GF-D8 (cell line): ENCODE results near the gene TMEM156.
"Not testable (repeated sequence)": the region's sequence is repeated elsewhere in the genome, so short reads cannot be mapped to it uniquely, and the experiment has no call there.

Source experiments
- DNase-seq: peaks from one replicate; lab custom pipeline; 2025; lab: John Stamatoyannopoulos, UW

Gene TMEM156

DNA sequence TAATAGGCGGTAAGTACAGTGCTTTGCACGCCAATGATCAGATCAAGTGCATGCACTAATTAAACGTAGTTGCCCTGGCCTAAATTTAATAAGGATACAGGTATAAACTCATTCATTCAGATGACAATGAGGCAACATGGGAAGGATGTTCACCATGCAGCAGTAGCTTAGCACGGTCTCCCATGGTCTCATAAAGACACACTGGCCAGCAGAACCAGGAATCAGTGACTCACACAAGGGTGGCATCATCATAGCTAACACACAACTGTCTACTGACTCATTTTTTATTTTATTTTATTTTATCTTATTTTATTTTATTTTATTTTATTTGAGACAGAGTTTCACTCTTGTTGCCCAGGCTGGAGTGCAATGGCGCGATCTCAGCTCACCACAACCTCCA lies 42.7 kb downstream of the TMEM156 start:
- DNase-seq, result no peak

DNA sequence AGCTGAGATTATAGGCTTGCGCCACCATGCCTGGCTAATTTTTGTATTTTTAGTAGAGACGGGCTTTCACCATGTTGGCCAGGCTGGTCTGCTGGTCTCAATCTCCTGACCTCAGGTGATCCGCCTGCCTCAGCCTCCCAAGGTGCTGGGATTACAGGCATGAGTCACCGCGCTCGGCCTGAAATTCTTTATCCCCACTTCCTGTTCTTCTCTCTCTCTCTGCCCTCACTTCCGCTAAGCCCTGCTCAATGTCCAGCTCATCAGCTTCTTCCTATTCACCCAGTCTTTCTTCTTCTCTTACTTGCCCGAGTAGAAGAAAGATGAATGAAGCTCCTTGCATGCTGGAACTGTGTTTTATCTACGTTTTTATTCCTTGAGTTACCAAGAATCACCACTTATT lies 43.9 kb downstream of the TMEM156 start:
- not testable (repeated sequence) for DNase-seq

DNA sequence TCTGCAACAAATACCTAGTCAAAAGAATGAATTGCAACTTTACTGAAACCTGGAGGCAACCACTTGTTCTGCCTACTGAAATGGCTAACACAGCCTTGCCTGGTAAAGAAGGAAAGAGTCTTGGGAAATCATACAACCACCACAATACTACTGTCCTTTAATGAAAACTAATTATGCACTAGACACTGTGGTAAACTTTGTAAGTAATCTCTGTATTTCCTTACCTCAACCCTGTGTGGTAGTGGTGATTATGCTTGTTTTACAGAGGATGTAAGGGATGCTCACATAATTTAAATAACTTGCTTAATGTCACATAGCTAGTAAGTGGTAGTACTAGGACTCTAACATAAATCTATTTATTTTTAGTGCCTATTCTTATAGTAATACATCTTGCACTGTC lies 44.7 kb downstream of the TMEM156 start:
- DNase-seq, result no peak

DNA sequence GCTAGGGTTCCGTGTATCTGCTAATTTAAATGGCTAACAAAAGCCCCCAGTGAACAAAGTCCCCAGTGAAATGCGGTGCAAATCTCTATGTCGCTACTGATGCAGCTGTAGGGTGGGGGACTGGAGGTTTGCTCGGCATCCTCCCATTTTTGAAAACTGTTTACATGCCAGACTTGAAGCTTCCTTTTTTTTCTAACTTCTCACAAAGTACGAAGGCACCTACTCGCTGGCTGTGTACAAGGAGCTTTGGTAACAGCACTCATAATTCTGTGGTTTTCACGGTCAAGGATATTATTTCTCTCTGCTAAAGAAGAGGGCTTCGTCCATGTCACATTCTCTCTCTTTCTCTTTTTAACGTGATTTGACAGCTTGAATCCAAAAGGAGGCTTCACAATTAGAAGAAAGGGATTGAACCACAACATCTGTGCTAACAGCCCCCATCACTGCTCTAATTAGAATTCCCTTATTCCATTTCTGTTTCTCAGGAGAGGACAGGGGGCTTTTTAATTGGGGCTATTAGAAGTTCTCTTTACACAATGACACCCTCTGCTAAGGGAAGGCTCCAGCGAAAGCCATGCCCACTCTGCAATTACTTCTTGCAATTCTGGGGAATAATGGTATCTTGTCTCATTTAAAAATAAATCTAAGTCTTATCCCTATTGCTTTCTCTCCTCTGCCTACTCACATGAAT lies 46.7 kb downstream of the TMEM156 start:
- no peak for DNase-seq

DNA sequence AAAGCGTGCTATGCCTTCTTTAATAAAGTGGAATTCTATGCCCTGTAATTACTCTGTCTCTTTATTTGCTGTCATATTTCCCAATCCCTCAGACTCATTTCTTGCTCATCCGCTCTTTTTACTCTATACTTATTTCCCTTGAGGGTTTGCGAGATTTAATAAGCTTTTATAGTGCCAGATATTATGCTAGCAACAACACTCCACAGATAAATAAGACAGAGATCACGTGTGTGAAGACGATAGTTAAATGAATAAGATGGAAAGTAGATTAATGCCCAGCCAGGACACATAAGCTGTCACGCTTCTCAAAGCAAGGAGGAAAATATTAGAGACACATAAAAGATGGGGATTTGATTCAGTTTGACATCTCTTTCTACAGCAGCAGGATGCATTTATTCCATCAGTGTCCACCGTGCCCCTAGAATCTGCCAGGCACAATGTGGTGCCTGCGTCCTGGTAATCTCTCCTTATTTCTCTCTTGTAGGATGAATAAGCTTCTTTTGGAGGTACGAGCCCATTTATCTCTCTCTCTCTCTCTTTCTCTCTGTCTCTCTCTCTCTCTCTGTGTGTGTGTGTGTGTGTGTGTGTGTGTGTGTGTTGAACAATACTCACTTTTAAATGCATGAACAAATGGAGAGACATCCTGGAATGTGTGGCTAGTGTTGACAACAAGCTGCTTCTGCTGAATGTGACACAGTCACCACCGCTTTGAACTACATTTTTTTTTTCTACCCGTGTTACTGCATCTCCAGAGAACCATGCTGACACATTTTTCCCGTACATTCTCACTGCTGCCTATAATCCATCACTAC lies 48.2 kb downstream of the TMEM156 start:
- no peak for DNase-seq

DNA sequence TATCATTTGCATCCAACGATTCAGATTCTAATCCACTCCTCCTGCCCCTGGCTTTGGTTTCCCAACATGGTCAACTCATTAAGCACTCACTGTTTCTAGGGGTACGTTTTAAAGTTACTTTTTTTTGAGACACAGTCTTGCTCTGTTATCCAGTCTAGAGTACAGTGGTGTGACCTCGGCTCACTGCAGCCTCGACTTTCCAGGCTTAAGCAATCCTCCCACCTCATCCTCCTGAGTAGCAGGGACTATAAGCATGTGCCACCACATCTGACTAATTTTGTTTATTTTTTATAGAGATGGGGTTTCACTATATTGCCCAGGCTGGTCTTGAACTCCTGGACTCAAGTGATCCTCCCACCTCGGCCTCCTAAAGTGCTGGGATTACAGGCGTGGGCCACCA lies 48.9 kb downstream of the TMEM156 start:
- no peak for DNase-seq

DNA sequence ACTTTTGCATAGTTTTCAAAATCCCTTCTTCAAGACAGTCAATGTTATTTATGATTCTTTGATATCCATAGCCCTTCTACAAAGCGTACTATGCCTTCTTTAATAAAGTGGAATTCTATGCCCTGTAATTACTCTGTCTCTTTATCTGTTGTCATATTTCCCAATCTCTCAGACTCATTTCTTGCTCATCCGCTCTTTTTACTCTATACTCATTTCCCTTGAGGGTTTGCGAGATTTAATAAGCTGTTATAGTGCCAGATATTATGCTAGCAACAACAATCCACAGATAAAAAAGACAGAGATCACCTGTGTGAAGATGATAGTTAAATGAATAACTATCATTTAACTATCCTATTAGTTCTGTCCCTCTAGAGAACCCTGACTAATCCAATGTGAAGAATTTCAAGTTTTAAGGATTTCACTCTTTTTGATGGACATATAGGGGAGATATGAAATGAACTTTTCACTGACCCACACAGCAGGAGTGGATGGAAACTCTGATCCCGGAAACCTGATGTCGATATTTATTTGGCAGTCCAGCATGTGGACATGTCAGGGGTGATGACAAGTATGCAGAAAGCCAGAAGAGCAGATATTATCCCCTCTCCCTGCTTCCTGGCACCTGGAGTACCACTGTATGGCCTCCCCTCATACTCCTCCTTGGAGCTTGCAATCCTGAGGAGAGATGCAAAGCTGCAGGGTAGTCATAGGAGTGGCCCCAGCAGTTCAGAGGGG lies 49.7 kb downstream of the TMEM156 start:
- DNase-seq, result no peak

DNA sequence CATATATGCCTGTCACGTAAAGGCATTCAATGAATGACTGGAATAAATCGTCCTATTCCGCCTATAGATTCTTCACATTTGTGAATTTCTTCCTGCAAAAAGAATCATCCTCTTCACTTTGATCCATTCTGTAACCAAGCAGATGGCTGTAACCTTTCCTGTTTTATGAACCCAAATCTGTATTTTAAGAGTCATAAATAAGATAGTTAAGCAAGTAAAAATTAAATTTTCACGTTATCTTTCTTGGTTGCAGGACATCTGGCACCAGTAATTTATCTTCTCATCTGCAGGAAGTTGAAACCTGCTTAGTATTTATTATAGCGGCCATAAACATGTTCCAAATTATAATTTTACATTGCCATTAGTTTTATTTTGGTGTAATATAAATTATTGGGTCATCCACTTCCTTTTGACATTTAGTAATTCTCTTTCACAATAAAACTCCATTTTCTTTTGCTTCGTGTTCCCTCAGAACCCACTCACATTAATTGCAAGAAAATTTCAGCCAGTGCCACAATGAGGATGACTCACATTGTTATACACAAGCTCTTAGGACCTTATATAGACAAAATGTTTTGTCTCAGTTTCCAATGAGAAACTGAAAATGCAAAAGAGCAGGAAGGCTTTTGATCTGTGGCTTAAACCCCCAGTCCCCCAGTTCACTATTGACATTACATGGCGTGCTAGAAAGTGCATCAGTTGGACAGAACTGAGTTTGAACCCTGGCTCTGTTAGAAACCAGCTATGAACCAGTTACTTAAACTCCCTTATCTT lies 51.1 kb downstream of the TMEM156 start:
- no peak for DNase-seq

DNA sequence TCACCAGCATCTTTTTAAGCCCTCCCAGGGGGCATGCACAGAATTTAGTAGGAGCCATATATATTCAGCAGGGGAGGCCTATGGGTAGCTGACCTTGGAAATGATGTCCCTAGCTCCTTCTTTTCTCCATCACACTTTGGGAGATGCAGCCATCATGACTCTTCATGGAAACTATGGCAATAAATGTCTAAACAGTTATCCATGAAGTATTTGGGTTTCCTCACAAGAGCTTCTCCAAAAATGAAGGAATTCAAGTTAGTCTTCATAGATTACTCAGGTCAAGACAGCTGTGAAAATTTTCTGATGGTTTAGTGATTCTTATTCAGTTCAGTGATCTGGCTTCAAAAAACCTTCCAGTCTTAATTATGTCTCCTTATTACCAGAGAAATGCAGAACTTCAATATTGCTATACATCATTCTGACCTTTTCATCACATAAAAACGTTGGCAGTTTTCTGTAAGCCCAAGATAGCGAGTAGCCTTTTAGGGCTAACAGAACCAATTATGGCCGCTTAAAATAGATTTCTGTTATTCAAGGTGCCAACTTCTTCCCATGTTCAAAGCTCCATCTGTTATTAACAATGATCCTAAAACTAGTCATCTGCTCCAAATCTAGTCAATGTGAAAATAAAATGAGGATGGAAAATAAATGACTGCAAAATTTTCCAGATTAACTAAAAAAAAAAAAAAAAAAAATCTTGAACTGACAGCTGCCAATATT lies 52.5 kb downstream of the TMEM156 start:
- no peak for DNase-seq

DNA sequence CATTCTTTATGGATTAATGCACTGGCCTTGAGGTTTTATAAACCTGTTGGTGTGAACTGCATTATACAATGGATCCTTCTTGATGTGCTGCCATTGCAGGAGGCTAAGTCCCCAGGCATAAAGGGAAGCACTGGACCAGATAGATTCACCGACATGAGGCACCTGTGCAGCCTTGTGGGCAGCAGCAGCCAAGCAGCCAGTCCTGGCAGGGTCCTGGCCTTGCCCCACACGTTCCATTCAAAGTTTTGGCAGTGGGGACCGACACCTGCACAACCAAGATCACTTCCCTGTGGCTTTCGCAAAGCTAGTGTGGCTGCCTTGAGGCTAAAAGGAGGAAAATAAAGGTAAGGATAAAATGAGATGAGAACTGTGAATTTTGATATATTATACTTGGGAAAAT lies 53.1 kb downstream of the TMEM156 start:
- DNase-seq, result no peak

DNA sequence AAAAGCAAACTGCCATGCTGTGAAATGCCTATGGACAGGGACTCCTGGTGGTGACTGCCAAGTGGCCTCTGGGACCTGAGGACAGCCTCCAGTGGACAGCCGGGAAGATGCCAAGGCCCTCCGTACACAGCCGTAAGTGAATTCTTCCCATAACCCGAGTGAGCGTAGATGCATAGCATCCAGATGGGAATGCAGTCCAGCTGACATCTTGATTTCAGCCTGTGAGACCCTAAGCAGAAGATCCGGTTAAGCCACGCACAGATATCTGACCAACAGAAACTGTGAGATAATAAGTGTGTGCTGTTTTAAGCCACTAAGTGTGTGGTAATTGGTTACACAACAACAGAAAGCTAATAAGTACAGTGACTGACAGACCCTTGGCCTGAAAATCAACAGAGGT lies 55.9 kb downstream of the TMEM156 start:
- no peak for DNase-seq

DNA sequence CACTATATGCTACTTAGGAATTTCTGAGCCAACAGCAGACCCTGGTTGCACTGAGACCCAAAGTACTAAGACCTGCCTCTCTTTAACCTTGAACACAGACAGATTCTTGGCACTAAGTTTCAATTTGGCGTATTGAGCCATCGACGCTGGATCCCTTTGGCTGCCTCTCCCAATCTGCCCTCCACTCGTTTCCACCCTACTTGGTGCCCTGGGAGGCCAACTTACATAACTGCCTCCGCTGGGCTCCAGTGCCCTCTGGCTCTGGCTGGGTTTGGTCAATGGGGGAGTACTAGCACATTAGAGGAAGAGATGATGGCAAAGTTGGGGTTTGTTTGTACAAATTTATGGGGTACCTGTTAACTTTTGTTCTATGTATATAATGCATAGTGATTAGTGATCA lies 63.5 kb downstream of the TMEM156 start:
- DNase-seq, result no peak

DNA sequence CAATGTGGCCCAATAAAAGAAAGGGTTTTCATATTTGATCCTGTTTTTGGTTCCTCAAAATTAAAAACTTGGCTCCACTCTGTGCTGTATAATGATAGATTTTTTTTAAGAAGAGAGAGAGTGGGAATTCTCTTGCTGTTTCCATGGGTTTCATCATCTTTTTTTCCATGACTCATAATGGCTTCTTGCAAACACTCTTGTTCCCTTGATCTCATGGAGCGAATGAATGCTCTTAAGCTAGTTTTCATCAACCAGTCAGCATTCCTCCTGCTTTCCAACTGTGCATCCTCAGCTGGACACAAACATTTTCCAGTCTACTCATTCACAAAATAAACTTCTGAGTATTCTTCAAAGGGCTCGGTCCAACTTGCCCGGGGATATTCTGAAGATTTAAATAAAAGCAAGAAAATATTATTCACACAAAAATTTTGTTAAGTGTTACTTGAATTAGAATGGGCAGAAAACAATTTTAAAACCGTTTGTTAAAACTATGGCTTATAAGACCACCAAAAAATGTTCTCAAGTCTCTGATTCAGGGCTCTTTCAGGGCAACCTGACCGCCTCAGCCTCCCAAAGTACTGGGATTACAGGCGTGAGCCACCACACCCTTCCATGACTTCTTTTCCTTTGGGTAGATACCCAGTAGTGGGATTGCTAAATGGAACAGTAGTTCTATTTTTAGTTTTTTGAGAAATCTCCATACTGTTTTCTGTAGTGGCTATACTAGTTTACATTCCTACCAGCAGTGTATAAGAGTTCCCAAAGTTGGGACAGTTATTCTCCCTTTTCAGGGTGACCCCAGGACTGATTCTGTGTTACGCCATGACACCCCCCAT lies 64.7 kb downstream of the TMEM156 start:
- DNase-seq, result no peak

DNA sequence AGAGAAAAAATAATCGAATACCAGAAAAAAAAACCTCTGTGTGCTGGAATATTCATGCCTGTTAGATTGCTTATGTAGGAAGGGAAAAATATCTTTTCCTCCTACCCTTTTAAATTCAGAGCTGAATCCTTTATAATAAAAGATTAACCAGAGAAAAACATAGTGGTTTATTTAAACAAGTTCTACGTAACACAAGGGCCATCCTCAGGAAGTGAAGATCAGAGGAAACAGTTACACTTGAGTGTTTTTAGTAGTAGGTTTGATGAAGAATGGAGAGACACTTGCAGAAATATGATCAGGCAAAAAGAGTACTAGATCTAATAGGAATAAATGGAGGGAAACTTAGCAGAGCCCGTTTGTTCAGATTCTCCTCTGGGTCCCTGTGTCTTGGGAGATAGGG lies 66.3 kb downstream of the TMEM156 start:
- no peak for DNase-seq

DNA sequence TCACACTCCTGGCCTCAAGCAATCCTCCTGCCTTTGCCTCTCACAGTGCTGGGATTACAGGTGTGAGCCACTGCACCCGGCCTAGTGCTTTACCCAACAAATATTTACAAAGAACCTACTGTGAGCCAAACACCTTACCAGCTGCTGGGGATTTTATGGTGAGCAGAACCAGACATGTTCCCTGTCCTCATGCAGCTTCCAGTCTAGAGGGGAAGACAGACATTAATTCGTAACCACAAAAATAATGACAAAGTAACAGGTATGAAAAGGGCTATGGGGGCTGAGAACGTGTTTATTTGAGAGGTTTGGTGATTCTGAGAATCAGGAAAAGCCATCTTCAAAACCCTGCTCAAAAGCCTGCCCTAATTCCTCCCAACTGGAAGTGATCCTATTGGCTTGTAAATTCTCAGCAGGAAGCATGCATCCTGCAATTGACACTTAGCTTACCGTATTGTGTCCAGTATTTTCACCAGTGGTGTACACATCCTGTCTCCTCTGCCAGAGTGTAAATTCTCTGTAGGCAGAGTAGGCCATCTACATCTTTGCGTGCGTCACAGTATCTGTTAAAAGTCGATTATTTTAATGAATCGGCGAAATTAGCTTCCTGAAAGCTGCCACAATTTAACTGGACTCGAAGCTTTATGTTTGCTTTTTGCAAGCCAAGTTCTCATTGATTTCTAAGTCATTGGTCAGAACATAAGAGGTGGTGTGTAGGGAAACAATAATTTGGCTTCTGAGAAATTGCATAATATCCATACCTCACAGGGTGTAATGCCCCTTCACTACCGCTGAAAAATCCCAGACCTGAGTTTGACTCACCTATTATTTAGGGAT lies 67.0 kb downstream of the TMEM156 start:
- no peak for DNase-seq

DNA sequence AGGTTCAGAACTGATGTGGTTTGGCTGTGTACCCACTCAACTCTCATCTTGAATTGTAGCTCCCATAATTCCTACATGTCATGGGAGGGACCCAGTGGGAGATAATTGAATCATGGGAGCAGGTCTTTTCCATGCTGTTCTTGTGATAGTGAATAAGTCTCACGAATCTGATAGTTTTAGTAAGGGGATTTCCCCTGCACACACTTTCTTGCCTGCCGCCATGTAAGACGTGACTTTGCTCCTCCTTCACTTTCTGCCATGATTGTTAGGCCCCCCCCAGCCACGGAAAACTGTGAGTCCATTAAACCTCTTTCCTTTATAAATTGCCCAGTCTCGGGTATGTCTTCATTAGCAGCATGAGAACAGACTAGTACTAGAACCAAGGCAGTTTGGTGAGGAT lies 73.0 kb downstream of the TMEM156 start:
- not testable (repeated sequence) for DNase-seq

DNA sequence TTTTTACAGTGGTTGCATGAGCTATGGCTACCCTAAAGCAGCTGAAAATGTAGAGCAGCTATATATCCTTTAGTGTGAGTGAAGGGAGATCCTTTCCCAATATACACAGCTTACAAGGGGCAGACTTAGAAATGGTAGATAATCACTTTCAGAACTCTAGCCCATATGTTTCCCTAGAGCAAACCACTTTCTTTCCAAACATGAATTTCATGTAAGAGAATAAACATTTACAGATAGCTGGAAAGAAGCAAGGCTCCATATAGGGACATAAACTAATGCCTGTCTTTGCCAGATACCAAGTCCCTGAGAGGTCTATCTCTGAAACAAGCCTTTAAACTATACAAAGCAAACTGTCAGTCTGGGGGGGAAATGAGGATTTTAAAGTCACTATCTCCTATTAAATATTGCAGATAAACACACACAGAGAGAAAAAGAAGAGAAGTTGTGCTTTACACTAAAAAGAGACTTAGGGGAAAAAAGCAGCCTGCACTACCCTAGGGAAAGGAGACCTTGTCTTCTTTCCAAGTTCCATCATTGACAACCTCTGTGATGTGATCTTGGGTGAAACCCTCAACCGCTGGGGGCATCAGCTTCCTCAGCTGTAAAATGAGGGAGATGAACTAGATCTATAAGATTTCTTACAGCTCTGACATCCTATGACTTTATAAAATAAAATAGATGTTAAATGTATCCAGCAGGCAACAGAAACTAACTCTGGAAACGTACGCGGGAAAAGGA lies 73.6 kb downstream of the TMEM156 start:
- no peak for DNase-seq

DNA sequence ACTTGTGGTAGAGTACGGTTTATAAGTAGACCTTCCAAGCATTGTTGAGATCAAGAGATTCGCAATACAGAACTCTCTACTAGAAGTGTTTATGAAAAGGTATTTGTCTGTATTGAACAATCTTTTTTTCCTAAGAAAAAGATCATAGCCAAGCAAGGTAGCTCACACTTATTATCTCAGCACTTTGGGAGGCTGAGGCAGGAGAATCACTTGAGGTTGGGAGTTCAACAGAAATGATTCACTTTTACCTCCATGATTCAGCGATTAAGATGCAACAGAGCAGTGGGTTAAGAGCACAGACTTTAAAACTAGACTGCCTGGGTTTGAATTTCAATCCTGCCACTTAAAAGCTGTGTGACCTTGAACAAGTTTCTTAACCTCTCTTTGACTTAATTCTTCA lies 74.3 kb downstream of the TMEM156 start:
- no peak for DNase-seq

DNA sequence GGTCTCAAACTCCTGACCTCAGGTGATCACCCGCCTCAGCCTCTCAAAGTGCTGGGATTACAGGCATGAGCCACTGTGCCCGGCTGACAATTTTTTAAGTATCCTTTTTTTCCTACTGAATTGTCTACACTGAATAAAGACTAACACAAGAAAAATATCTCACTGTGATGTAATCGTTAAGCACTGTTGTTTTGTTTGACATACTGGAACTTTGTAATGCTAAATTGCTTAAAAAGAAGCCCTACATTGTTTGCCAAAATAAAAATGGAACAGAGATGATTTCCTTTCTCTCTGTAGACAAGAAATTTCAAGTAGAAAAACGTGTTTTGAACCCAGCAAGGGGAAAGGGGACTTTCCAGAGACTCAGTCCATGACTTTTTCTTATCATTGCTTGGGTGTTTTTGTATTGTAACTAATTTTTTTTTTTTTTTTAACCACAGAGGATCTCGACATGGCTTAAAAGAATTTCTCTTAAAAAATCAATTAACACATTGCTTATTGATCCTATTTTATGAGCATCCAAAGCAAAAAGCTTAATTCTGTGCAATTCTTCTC lies 74.9 kb downstream of the TMEM156 start:
- no peak for DNase-seq
